HuH-7.5 (cell line): Measurements from ENCODE around the gene HPS4.

Source experiments
- DNase-seq: peaks from one replicate; pipeline ENCODE4 v3.0.0; 2011; ENCODE audit warnings: low spot score

Gene HPS4

GRCh38 chr22:26496456-26496855 is 12.9 kb upstream of the HPS4 start:
- DNase-seq: no peak

- no peak for DNase-seq
These were observed 10.9 kb upstream of the HPS4 start for GRCh38 chr22:26494506-26494905.

- DNase-seq: no peak
These were observed 8.6 kb upstream of the HPS4 start for GRCh38 chr22:26492220-26492619.

GRCh38 chr22:26489447-26490036 is 6.0 kb upstream of the HPS4 start:
- no peak for DNase-seq

DNA sequence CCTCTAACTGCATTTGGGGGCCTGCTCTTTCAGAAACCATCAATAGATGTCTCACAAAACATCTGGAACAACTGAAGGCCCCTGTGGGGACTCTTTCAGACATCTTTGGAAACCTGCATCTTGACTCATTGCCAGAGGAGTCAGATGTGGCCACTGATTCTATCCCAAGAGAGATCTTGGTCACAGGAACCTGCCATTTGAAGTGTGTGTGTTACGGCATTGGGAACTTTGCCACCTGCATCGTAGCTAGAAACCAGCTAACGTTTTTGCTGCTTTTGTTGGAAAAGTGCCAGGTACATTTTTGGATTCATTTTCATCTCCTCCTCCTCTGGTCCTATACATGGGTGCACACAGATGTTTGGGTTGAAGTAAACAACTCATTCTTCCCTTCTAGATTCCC is 4.4 kb upstream of the HPS4 start:
- no peak for DNase-seq

DNA sequence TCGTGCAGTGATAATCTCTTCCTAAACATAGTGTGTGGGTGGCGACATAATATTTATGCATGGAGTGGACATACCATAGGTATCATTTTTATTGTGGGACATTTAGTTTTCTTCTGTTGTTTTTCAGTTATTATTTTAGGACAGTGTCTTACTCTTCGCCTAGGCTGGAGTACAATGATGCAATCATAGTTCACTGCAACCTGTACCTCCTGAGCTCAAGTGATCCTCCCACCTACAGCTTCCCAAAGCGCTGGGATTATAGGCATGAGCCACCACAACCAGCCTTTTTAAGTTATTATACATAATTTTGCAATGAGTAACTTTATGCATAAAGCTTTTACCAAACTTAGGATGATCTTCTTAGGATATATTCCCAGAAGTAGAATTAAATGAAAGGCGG is 2.8 kb upstream of the HPS4 start:
- no peak for DNase-seq

GRCh38 chr22:26485806-26486390 is 2.3 kb upstream of the HPS4 start:
- no peak for DNase-seq

DNA sequence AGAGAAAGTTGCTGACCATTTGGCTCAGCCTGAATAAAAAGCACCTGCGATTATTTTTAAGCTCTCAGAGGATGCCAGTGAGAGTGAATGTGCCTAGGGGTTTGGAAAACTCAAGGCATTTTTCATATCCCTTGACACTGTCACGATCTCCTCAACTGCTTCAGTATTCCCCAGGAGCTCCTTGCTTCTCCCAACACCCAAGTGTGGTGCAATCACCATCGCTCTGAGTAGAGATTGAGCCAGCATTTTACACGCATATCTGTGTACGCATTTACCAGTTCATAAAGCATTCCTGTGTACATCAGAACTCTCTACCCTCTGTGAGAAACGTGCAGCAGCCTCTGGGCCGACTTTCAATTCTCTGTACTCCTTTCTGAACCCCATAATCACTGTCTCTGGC is 1.4 kb upstream of the HPS4 start:
- DNase-seq: no peak

DNA sequence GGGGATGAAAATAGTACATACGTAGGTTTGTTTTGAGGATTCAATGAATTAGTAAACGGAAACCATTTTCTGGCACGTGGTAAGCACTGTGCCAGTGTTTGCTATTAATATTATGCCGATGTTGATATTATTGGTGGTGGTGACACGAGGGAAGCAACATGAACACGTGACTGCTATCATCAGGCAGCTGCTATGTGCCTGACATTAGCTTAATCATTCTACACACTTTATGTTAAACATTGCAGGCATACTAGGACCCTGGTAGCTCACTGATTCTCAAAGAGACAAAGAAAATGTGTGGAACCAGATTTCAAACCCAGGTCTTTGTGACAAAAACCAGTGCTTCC is 750 bp upstream of the HPS4 start:
- no peak for DNase-seq

DNA sequence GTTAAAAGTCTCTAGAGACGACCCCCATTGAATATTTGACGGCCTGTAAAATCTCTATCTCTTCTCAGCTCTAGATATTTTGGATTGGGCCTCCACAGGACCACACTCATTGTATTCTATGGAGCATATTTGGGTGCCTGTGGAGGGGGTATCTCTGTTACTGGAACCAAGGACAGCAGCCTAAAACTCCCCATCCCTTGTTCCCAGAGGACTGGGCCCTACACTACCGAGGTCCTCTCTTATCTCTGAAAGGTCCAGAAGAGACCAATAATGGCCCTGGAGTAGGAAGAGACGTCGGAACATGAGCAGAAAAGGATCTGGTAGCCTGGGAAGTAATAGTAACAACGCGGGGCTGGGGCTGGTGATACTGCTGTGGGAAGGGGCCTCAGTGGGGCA is 542 bp downstream of the HPS4 start:
- DNase-seq: no peak

GRCh38 chr22:26482161-26482560 is 1.4 kb downstream of the HPS4 start:
- no peak for DNase-seq

DNA sequence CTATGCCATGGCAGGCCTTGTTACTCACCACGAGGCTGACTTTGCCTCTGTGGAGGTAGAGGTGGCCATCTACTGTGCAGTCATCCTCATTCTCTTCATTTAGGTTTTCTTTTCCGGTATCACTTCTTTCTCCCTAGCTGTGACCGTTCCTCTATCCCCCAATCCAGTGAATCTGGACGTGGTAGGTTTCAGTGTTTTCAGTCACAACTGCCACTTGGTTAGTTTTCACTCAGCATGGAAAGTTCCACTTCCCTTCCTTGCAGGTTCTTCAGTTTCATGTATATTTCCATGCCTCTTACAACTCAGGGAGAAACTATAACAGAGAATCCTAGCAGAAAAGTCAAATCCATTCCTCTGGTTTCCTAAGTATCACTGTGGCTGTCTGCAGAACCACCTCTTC is 1.9 kb downstream of the HPS4 start:
- no peak for DNase-seq

DNA sequence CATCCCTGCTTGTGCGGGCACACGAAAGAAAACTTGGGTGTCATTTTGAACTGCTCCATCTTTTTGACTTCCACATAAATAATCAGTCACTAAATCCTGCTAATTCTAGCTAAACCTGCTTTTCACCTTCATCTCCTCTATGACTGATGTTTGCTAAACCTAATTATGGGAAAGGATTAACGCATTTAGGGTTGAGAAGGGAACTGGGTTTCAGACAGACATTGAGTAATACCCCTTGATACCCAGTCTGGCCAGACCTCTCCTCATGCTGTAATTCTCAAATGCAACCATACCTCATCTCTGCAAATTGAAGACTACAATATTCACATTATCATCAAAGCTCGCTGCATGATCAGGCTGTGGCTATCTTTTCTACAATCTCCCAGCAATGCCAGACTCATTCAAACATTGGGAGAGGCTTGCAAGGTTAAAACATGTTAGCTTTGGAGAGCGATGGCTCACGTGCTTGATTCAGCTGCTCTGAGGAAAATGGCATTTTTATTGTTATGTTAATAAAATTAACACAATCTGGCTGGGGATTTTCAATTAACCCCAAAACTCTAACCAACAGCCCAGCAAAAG is 2.4 kb downstream of the HPS4 start:
- no peak for DNase-seq

GRCh38 chr22:26480611-26480932 is 3.0 kb downstream of the HPS4 start:
- no peak for DNase-seq

DNA sequence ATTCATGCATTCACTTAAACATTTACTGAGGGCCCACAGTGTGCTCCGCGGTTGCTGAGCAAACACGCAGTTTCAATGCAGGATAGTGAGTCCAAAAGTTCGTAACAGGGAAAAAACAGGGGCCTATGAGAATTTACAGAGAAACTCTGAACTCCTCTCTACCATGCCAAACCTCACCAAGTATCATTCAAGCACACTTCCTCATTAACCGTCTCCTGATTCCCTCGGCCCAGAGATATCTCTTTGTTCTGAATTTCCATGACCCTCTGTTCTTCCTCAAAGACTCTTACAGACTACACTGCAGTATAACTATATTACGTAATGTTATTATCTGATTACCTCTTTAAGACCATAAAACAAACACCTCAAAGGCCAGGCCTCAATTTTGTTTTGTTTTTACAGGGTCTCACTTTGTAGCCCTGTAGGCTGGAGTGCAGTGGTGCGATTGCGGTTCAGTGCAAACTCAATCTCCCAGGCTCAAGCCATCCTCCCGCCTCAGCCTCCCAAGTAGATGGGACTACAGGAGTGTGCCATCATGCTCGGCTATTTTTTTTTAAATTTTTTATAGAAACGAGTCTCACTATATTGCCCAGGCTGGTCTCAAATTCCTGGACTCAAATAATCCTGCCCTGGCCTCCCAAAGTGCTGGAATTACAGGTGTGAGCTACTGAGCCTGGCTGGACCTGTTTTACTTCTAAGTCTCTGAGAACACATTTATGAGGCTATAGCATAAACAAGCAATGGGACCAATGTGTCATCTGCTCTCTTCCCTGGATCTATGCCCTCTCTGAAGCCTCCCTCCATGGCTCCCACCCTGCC is 3.6 kb downstream of the HPS4 start:
- DNase-seq: no peak

- no peak for DNase-seq
These were observed 4.4 kb downstream of the HPS4 start for GRCh38 chr22:26479043-26479791.

- DNase-seq: no peak
These were observed 6.2 kb downstream of the HPS4 start for GRCh38 chr22:26477341-26477731.

DNA sequence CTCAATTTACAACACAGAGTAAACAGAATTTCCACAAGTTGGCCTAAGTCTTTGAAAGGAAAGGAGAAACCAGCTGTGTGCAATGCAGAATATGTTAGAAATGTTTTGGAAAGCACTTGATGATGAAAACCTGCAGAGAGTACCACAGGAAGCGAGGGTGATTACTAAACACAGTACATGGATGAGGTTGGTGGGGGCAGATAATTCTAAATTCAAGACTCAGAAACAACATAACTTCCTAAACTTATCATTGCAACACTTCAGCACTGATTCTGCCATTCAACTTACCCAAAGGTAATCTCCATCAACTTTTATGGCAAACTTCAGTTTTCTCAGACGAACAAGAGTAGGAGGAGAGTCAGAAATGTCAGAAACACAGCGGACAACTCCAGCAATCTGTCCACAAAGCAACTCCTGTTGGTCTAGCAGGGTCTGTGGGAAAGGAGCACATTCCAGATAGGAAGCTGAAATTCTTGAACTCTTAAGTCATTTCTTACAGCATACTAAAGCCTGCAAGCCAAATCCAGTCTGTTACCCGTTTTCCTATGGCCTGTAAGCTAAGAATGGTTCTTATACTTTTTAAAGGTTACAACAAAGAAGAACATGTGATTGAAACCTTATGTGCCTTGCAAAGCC is 6.8 kb downstream of the HPS4 start:
- no peak for DNase-seq

DNA sequence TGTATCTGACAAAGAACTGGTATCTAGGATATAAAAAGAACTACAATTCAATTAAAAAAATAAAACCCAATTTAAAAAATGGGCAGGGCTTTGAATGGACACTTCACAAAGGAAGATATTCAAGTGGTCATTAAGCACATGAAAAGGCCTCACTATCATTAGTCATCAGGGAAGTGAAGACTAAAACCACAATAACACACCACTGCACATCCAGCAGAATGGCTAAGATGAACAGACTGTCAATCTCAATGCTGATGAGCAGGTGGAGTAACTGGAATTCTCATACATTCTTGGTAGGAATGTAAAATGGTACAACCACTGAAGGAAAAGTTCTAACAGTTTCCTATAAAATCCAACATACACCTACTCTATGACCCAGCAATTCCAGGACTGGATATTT is 8.9 kb downstream of the HPS4 start:
- DNase-seq: no peak

DNA sequence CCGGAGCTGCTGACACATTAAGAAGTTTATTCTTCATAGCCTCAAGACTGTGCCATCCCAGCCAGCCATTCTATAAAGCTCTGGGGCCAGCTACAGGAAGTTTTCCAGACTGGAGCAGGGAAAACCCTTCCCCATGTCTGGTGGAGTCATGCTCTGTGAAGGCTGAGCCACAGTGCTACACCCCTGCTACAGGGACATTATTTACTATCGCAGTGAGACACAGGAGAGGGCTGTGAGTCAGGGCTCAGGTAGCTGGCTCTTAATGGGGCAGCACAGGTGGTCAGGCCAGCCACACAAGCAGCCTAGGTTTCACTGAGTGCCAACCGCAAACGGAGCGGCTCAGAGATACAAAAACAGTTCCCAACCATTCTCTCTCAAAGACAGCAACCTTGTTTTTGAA is 12.1 kb downstream of the HPS4 start:
- DNase-seq: no peak

DNA sequence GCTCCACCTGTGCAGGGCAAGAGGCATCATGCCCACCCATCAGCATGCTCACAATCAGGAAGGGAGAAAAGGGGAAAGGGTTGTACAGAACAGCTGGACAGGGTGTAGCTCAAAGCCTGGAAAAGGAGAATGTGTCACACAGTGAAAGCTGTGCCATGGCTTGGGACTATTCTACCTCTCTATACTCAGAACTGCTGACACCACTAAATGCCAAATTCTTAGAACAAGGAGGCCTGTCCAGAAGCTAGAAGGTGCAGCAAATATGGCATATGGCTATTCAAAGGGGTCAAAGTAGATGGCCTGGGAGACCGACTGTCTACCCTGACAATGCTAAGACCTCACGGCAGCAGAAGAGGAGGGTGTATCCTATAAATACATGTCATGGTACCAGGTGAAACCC is 12.8 kb downstream of the HPS4 start:
- DNase-seq: no peak

GRCh38 chr22:26466196-26466595 is 17.4 kb downstream of the HPS4 start:
- DNase-seq: no peak
